HG02610 (cell line): Measurements from ENCODE around the gene SPG21.
A peak's percentile ranks its signal among the peaks of the same experiment; 100 is the strongest.

Experiments used
- ATAC-seq: cut with Tn5 transposase; IDR thresholded peaks from one replicate; pipeline ENCODE4 v1.9.1; 2021; ENCODE audit warnings: mild to moderate bottlenecking, moderate library complexity; ENCODE audit not compliant: unreplicated experiment

Gene SPG21

GRCh38 chr15:64943512-64944225 lies 46.0 kb downstream of the SPG21 start:
- ATAC-seq = no peak

- no peak for ATAC-seq
These were observed 47.4 kb downstream of the SPG21 start for GRCh38 chr15:64942356-64942755.

- no peak for ATAC-seq
These were observed 51.5 kb downstream of the SPG21 start for GRCh38 chr15:64938192-64938591.

- ATAC-seq = no peak
These were observed 55.7 kb downstream of the SPG21 start for GRCh38 chr15:64934023-64934422.

GRCh38 chr15:64931381-64931780 lies 58.3 kb downstream of the SPG21 start:
- ATAC-seq = no peak

GRCh38 chr15:64930778-64931371 lies 58.8 kb downstream of the SPG21 start:
- no peak for ATAC-seq

GRCh38 chr15:64930019-64930652 lies 59.6 kb downstream of the SPG21 start:
- peak; percentile 82 for ATAC-seq

GRCh38 chr15:64928626-64929220 lies 61.0 kb downstream of the SPG21 start:
- no peak for ATAC-seq

GRCh38 chr15:64926661-64927060 lies 63.1 kb downstream of the SPG21 start:
- ATAC-seq = no peak

GRCh38 chr15:64925335-64926330 lies 64.1 kb downstream of the SPG21 start:
- ATAC-seq = no peak

GRCh38 chr15:64923546-64923945 lies 66.2 kb downstream of the SPG21 start:
- ATAC-seq = no peak

- no peak for ATAC-seq
These were observed 68.0 kb downstream of the SPG21 start for GRCh38 chr15:64921711-64922110.

GRCh38 chr15:64919721-64920120 lies 70.0 kb downstream of the SPG21 start:
- no peak for ATAC-seq

GRCh38 chr15:64917211-64917610 lies 72.5 kb downstream of the SPG21 start:
- no peak for ATAC-seq

- no peak for ATAC-seq
These were observed 73.3 kb downstream of the SPG21 start for GRCh38 chr15:64916365-64916764.

- no peak for ATAC-seq
These were observed 74.0 kb downstream of the SPG21 start for GRCh38 chr15:64915518-64916227.
